Small intestine (tissue), 7 donors: ENCODE data around the gene OR6F1. TPM values are rescaled to one million over a fixed set of nuclear protein-coding genes. Genes with fewer than 3 reads are reported as not detected.
"Not testable (repeated sequence)": the region's sequence is repeated elsewhere in the genome, so short reads cannot be mapped to it uniquely, and the experiment has no call there.

Source experiments
- DNase-seq, 2 donors: peaks; one replicate each; pipeline versions ENCODE4 v3.0.0 to v3.0.0-alpha.2; 2013
- FAIRE-seq: peaks from 2 replicates; lab custom pipeline; 2012; peaks lifted over from hg19 to GRCh38; lab: Jason Lieb, UNC
- H3K27ac ChIP-seq, 3 donors: one replicate each; pipeline ENCODE4 v1.5.1; 2013; ENCODE audit warnings: low read length in 2 of 3, mild to moderate bottlenecking in 2 of 3, control low read depth in 1 of 3, inconsistent platforms in 1 of 3, low read depth in 1 of 3, moderate library complexity in 1 of 3
- H3K27me3 ChIP-seq, 3 donors: one replicate each; pipeline ENCODE4 v1.6.1; 2013; ENCODE audit warnings: low read length in 3 of 3, inconsistent platforms in 1 of 3; ENCODE audit not compliant: control insufficient read depth in 3 of 3, insufficient read depth in 3 of 3
- H3K36me3 ChIP-seq, 3 donors: one replicate each; pipeline ENCODE4 v1.6.1; 2013; ENCODE audit warnings: low read length in 3 of 3, inconsistent platforms in 1 of 3, low read depth in 1 of 3, mild to moderate bottlenecking in 1 of 3, moderate library complexity in 1 of 3; ENCODE audit not compliant: control insufficient read depth in 3 of 3, insufficient read depth in 2 of 3
- H3K4me1 ChIP-seq, 3 donors: one replicate each; pipeline ENCODE4 v1.6.1; 2013; ENCODE audit warnings: low read length in 2 of 3, inconsistent platforms in 1 of 3, low read depth in 1 of 3, mild to moderate bottlenecking in 1 of 3, moderate library complexity in 1 of 3; ENCODE audit not compliant: control insufficient read depth in 3 of 3, insufficient read depth in 2 of 3
- H3K4me3 ChIP-seq, 3 donors: one replicate each; pipeline ENCODE4 v1.5.1; 2013; ENCODE audit warnings: low read length in 3 of 3, control low read depth in 1 of 3, inconsistent platforms in 1 of 3, low read depth in 1 of 3, mild to moderate bottlenecking in 1 of 3, moderate library complexity in 1 of 3
- H3K9me3 ChIP-seq, 2 donors: one replicate each; pipeline ENCODE4 v1.6.1; 2013; ENCODE audit warnings: low read depth in 1 of 2, low read length in 1 of 2; ENCODE audit not compliant: control insufficient read depth in 2 of 2, insufficient read depth in 1 of 2
- WGBS, 3 donors: extraction: QIAGEN DNeasy Blood & Tissue Kit; methylation state at CpG; one replicate each; pipeline ENCODE4 v1.1.7; 2013; 5-methylcytosine and 5-hydroxymethylcytosine counted together
- polyA plus RNA-seq, 4 donors: library from polyadenylated mRNA; stranded (reverse) in 3 of 4; unstranded in 1 of 4; fragments of 200-250 nt in 3 of 4; fragments of 120-200 nt in 1 of 4; gene quantifications; one replicate each; pipeline versions ENCODE4 v1.2.1 to v1.2.3, GENCODE V29; 2013
- donor health status: healthy with polysubstance abuse.
- donor health status: control.
- donor health status: control.
- donor health status: Bipolar disorder and iron deficiency.
- donor health status: healthy.

OR6F1 gene
- polyA plus RNA-seq, 4 donors, result not detected

- DNase-seq (no peak), FAIRE-seq (no peak)
- H3K4me3 ChIP-seq, result no peak overlapping the region
- H3K4me1 ChIP-seq, result no peaks in the 10 kb centered on the region
- no peaks in the 10 kb centered on the region for H3K27me3 ChIP-seq
- H3K27ac ChIP-seq, result no peak overlapping the region
- H3K9me3 ChIP-seq, result peaks cover 0 to 3% of the 10 kb centered on the region in 2 donors
- H3K36me3 ChIP-seq, result no peaks in the 10 kb centered on the region
- WGBS, 3 donors, result 74 to 81% (median 77%) methylated on average over 5 of the region's 5 CpGs
Measured at GRCh38 chr1:247741756-247742155, 25.3 kb upstream of the OR6F1 start.

GRCh38 chr1:247740721-247741120 is 24.3 kb upstream of the OR6F1 start:
- 84 to 90% (median 89%) methylated on average over 2 of the region's 2 CpGs for WGBS, 3 donors
- H3K4me1 ChIP-seq, result no peaks in the 10 kb centered on the region
- H3K9me3 ChIP-seq, result peaks cover 0 to 6% of the 10 kb centered on the region in 2 donors
- FAIRE-seq (no peak), DNase-seq (no peak)
- no peaks in the 10 kb centered on the region for H3K36me3 ChIP-seq
- H3K27me3 ChIP-seq, result no peaks in the 10 kb centered on the region
- no peak overlapping the region for H3K27ac ChIP-seq
- H3K4me3 ChIP-seq, result no peak overlapping the region

GRCh38 chr1:247738315-247738714 is 21.9 kb upstream of the OR6F1 start, which contains the start of gene OR14K1:
TSS of gene OR14K1 (plus strand) at chr1:247738615. CDS start at chr1:247738615, 0 bp downstream.
- DNase-seq (no peak), FAIRE-seq (no peak)
- Histone ChIP-seq H3K9me3 (peaks cover 0 to 6% of the 10 kb centered on the region in 2 donors), H3K27ac (no peak within 1 kb of the TSS), H3K27me3 (no peaks in the 10 kb centered on the region), H3K4me3 (no peak within 1 kb of the TSS), H3K36me3 (no peaks in the 10 kb centered on the region), H3K4me1 (no peaks in the 10 kb centered on the region)
- 93 to 98% (median 97%) methylated on average over 1 of the region's 1 CpG for WGBS, 3 donors

- 88 to 92% (median 90%) methylated on average over 4 of the region's 4 CpGs for WGBS, 3 donors
- Histone ChIP-seq H3K27ac (no peak overlapping the region), H3K36me3 (no peaks in the 10 kb centered on the region), H3K4me3 (no peak overlapping the region), H3K9me3 (peaks cover 3 to 7% of the 10 kb centered on the region in 2 donors), H3K27me3 (no peaks in the 10 kb centered on the region), H3K4me1 (no peaks in the 10 kb centered on the region)
- FAIRE-seq (no peak), DNase-seq (no peak)
Measured at GRCh38 chr1:247721222-247721621, 4.8 kb upstream of the OR6F1 start.

- 86 to 94% (median 91%) methylated on average over 7 of the region's 7 CpGs for WGBS, 3 donors
- Histone ChIP-seq H3K27ac (no peak overlapping the region), H3K4me3 (no peak overlapping the region), H3K9me3 (peaks cover 0 to 12% of the 10 kb centered on the region in 2 donors), H3K27me3 (no peaks in the 10 kb centered on the region), H3K36me3 (no peaks in the 10 kb centered on the region), H3K4me1 (no peaks in the 10 kb centered on the region)
- DNase-seq, result no peak
- FAIRE-seq, result no peak
Measured at GRCh38 chr1:247713753-247714152, 2.7 kb downstream of the OR6F1 start.

GRCh38 chr1:247710681-247711080 is 5.8 kb downstream of the OR6F1 start:
- DNase-seq, H3K27ac ChIP-seq, H3K27me3 ChIP-seq, H3K36me3 ChIP-seq, FAIRE-seq, H3K4me3 ChIP-seq, H3K4me1 ChIP-seq: not testable (repeated sequence)
- peaks cover 0 to 17% of the 10 kb centered on the region in 2 donors for H3K9me3 ChIP-seq
- 92 to 93% (median 92%) methylated on average over 8 of the region's 8 CpGs for WGBS, 3 donors

GRCh38 chr1:247701338-247701737 is 15.1 kb downstream of the OR6F1 start:
- no peaks in the 10 kb centered on the region for H3K27me3 ChIP-seq
- no peak overlapping the region for H3K4me3 ChIP-seq
- 59 to 84% (median 61%) methylated on average over 1 of the region's 1 CpG for WGBS, 3 donors
- H3K36me3 ChIP-seq, result no peaks in the 10 kb centered on the region
- peaks cover 2 to 10% of the 10 kb centered on the region in 2 donors for H3K9me3 ChIP-seq
- FAIRE-seq (no peak), DNase-seq (no peak)
- no peaks in the 10 kb centered on the region for H3K4me1 ChIP-seq
- H3K27ac ChIP-seq, result no peak overlapping the region

GRCh38 chr1:247681288-247681897 is 35.1 kb downstream of the OR6F1 start:
- no peak for FAIRE-seq
- 32 to 39% (median 33%) methylated on average over 7 of the region's 7 CpGs for WGBS, 3 donors
- Histone ChIP-seq H3K4me1 (no peaks in the 10 kb centered on the region), H3K27me3 (no peaks in the 10 kb centered on the region), H3K9me3 (no peaks in the 10 kb centered on the region), H3K4me3 (no peak overlapping the region), H3K36me3 (no peaks in the 10 kb centered on the region), H3K27ac (no peak overlapping the region)
- peak; percentile 7 to 11 for DNase-seq

- no peaks in the 10 kb centered on the region for H3K36me3 ChIP-seq
- 82 to 90% (median 82%) methylated on average over 4 of the region's 4 CpGs for WGBS, 3 donors
- FAIRE-seq, result no peak
- H3K9me3 ChIP-seq, result no peaks in the 10 kb centered on the region
- H3K4me1 ChIP-seq, result no peaks in the 10 kb centered on the region
- DNase-seq, result no peak
- H3K27me3 ChIP-seq, result no peaks in the 10 kb centered on the region
- no peak overlapping the region for H3K27ac ChIP-seq
- H3K4me3 ChIP-seq, result no peak overlapping the region
Measured at GRCh38 chr1:247680171-247680570, 36.3 kb downstream of the OR6F1 start.
